HepG2 (cell line): ENCODE data around the gene EBP. TPM values are rescaled to one million over a fixed set of nuclear protein-coding genes. Genes with fewer than 3 reads are reported as not detected.

Experiments used
- GABPB1 ChIP-seq: IDR thresholded peaks from 2 replicates; pipeline ENCODE4 v1.6.1; 2016; ENCODE audit warnings: mild to moderate bottlenecking, missing genetic modification reagents, moderate library complexity, missing compliant biosample characterization
- IKZF4 ChIP-seq: sonication (generic); formaldehyde crosslinking; IDR thresholded peaks from 2 replicates; pipeline ENCODE4 v1.5.1; 2020; ENCODE audit warnings: borderline replicate concordance, mild to moderate bottlenecking, low read depth, missing genetic modification reagents; ENCODE audit errors: not compliant biosample characterization
- U2AF2 ChIP-seq: fragments of 200-400 bp; formaldehyde crosslinking; IDR thresholded peaks from 2 replicates; pipeline ENCODE4 v1.6.1; 2017; ENCODE audit warnings: low read depth, mild to moderate bottlenecking, low read length
- ZNF282 ChIP-seq: fragments of 450-650 bp; IDR thresholded peaks from 2 replicates; pipeline ENCODE4 v1.6.1; 2018; ENCODE audit not compliant: partially characterized antibody
- polyA plus RNA-seq, 8 experiments: library from polyadenylated mRNA; depleted of rRNA in 3 of 8; stranded (reverse) in 7 of 8; unstranded in 1 of 8; fragments of >200 nt; fragmentation: Illumina TruSeq in 4 of 8; extraction: Trizol in 4 of 8; gene quantifications; 2 replicates each; pipeline versions ENCODE4 v1.2.1 to v1.2.3, GENCODE V29; 2011 to 2016; ENCODE audit warnings: low read depth in 4 of 8, missing spikeins in 1 of 8, mixed read lengths in 1 of 8; ENCODE audit not compliant: insufficient read depth in 1 of 8
- total RNA-seq, 5 experiments: library from RNA; depleted of rRNA; stranded (reverse); fragments of >200 nt; fragmentation: Illumina TruSeq; extraction: Trizol; gene quantifications; 2 replicates each; pipeline ENCODE4 v1.2.3, GENCODE V29; 2016; ENCODE audit warnings: low read depth in 1 of 5
- TF ChIP-seq, protein P1 (sequence below): sonication (generic); formaldehyde crosslinking; IDR thresholded peaks from one replicate; pipeline ENCODE4 v1.5.1; 2020; ENCODE audit warnings: mild to moderate bottlenecking, missing genetic modification reagents; ENCODE audit errors: not compliant biosample characterization
- TF ChIP-seq, protein P2 (sequence below): sonication (generic); formaldehyde crosslinking; IDR thresholded peaks from 2 replicates; pipeline ENCODE4 v1.5.0; 2020; ENCODE audit warnings: mild to moderate bottlenecking, missing genetic modification reagents, borderline replicate concordance
- TF ChIP-seq, protein P3 (sequence below): sonication (generic); formaldehyde crosslinking; IDR thresholded peaks from 2 replicates; pipeline ENCODE4 v1.4.0; 2020; ENCODE audit warnings: low read depth, missing genetic modification reagents

The EBP gene
- total and polyA plus RNA-seq, 2 of the 13 experiments (the other 11 are each of a cell fraction or from before 2014, with no cell fraction given): 106 to 260 TPM

DNA sequence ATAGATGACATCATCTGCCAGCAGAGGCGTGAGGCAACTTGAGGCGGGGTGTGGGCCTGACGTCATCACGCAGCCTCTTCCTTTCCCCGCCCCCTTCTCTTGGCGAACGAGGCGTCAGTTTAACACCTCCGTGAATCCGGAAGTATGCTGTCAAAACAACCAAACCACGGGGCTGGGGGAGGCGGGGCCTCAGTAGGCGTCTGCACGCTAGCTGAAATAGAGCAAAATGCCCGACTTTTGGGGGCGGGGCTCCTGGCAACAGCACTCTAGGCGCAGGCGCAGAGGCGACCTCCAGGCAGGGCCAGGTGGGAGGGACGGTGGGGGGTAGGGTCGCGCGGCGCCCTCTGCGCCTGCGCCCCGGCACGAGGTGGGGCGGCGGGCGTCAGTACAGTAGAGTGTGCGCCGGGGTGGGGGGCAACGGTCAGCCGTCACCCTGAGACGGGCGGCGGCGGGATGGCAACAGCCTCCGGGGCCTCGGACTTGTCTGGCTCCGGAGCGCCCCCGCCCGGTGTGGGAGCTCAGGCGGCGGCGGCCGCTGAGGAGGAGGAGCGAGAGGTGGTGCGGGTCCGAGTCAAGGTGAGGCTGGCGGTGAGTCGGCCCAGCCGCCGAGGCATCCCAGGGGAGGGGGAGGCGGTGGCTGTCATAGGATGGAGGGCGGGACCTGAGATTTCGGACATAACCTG, 17.9 kb downstream of the EBP start, which contains the start of gene TBC1D25 (continued):
- TF ChIP-seq, protein P1, sequence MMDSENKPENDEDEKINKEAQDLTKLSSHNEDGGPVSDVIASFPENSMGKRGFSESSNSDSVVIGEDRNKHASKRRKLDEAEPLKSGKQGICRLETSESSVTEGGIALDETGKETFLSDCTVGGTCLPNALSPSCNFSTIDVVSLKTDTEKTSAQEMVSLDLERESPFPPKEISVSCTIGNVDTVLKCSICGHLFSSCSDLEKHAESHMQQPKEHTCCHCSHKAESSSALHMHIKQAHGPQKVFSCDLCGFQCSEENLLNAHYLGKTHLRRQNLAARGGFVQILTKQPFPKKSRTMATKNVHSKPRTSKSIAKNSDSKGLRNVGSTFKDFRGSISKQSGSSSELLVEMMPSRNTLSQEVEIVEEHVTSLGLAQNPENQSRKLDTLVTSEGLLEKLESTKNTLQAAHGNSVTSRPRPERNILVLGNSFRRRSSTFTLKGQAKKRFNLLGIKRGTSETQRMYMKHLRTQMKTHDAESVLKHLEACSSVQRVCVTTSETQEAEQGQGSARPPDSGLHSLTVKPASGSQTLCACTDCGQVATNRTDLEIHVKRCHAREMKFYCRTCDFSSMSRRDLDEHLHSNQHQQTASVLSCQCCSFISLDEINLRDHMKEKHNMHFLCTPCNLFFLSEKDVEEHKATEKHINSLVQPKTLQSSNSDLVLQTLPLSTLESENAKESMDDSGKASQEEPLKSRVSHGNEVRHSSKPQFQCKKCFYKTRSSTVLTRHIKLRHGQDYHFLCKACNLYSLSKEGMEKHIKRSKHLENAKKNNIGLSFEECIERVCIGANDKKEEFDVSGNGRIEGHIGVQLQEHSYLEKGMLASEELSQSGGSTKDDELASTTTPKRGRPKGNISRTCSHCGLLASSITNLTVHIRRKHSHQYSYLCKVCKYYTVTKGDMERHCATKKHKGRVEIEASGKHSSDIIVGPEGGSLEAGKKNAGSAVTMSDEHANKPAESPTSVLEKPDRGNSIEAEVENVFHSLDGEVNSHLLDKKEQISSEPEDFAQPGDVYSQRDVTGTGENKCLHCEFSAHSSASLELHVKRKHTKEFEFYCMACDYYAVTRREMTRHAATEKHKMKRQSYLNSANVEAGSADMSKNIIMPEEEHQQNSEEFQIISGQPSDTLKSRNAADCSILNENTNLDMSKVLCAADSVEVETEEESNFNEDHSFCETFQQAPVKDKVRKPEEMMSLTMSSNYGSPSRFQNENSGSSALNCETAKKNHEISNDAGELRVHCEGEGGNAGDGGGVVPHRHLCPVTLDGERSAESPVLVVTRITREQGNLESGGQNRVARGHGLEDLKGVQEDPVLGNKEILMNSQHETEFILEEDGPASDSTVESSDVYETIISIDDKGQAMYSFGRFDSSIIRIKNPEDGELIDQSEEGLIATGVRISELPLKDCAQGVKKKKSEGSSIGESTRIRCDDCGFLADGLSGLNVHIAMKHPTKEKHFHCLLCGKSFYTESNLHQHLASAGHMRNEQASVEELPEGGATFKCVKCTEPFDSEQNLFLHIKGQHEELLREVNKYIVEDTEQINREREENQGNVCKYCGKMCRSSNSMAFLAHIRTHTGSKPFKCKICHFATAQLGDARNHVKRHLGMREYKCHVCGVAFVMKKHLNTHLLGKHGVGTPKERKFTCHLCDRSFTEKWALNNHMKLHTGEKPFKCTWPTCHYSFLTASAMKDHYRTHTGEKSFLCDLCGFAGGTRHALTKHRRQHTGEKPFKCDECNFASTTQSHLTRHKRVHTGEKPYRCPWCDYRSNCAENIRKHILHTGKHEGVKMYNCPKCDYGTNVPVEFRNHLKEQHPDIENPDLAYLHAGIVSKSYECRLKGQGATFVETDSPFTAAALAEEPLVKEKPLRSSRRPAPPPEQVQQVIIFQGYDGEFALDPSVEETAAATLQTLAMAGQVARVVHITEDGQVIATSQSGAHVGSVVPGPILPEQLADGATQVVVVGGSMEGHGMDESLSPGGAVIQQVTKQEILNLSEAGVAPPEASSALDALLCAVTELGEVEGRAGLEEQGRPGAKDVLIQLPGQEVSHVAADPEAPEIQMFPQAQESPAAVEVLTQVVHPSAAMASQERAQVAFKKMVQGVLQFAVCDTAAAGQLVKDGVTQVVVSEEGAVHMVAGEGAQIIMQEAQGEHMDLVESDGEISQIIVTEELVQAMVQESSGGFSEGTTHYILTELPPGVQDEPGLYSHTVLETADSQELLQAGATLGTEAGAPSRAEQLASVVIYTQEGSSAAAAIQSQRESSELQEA: no peak
- no peak for TF ChIP-seq ZNF282
- TF ChIP-seq, protein P2, sequence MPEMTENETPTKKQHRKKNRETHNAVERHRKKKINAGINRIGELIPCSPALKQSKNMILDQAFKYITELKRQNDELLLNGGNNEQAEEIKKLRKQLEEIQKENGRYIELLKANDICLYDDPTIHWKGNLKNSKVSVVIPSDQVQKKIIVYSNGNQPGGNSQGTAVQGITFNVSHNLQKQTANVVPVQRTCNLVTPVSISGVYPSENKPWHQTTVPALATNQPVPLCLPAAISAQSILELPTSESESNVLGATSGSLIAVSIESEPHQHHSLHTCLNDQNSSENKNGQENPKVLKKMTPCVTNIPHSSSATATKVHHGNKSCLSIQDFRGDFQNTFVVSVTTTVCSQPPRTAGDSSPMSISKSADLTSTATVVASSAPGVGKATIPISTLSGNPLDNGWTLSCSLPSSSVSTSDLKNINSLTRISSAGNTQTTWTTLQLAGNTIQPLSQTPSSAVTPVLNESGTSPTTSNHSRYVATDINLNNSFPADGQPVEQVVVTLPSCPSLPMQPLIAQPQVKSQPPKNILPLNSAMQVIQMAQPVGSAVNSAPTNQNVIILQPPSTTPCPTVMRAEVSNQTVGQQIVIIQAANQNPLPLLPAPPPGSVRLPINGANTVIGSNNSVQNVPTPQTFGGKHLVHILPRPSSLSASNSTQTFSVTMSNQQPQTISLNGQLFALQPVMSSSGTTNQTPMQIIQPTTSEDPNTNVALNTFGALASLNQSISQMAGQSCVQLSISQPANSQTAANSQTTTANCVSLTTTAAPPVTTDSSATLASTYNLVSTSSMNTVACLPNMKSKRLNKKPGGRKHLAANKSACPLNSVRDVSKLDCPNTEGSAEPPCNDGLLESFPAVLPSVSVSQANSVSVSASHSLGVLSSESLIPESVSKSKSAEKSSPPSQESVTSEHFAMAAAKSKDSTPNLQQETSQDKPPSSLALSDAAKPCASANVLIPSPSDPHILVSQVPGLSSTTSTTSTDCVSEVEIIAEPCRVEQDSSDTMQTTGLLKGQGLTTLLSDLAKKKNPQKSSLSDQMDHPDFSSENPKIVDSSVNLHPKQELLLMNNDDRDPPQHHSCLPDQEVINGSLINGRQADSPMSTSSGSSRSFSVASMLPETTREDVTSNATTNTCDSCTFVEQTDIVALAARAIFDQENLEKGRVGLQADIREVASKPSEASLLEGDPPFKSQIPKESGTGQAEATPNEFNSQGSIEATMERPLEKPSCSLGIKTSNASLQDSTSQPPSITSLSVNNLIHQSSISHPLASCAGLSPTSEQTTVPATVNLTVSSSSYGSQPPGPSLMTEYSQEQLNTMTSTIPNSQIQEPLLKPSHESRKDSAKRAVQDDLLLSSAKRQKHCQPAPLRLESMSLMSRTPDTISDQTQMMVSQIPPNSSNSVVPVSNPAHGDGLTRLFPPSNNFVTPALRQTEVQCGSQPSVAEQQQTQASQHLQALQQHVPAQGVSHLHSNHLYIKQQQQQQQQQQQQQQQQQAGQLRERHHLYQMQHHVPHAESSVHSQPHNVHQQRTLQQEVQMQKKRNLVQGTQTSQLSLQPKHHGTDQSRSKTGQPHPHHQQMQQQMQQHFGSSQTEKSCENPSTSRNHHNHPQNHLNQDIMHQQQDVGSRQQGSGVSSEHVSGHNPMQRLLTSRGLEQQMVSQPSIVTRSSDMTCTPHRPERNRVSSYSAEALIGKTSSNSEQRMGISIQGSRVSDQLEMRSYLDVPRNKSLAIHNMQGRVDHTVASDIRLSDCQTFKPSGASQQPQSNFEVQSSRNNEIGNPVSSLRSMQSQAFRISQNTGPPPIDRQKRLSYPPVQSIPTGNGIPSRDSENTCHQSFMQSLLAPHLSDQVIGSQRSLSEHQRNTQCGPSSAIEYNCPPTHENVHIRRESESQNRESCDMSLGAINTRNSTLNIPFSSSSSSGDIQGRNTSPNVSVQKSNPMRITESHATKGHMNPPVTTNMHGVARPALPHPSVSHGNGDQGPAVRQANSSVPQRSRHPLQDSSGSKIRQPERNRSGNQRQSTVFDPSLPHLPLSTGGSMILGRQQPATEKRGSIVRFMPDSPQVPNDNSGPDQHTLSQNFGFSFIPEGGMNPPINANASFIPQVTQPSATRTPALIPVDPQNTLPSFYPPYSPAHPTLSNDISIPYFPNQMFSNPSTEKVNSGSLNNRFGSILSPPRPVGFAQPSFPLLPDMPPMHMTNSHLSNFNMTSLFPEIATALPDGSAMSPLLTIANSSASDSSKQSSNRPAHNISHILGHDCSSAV (CRISPR knock-in tag): 0 out of 2 replicates have a peak, but pooled peaks have one; percentile 70
- peak; percentile 54; the same call in 1 of the 2 replicates for TF ChIP-seq GABPB1 (CRISPR knock-in tag)
- TF ChIP-seq U2AF2: no peak
- TF ChIP-seq, protein P3, sequence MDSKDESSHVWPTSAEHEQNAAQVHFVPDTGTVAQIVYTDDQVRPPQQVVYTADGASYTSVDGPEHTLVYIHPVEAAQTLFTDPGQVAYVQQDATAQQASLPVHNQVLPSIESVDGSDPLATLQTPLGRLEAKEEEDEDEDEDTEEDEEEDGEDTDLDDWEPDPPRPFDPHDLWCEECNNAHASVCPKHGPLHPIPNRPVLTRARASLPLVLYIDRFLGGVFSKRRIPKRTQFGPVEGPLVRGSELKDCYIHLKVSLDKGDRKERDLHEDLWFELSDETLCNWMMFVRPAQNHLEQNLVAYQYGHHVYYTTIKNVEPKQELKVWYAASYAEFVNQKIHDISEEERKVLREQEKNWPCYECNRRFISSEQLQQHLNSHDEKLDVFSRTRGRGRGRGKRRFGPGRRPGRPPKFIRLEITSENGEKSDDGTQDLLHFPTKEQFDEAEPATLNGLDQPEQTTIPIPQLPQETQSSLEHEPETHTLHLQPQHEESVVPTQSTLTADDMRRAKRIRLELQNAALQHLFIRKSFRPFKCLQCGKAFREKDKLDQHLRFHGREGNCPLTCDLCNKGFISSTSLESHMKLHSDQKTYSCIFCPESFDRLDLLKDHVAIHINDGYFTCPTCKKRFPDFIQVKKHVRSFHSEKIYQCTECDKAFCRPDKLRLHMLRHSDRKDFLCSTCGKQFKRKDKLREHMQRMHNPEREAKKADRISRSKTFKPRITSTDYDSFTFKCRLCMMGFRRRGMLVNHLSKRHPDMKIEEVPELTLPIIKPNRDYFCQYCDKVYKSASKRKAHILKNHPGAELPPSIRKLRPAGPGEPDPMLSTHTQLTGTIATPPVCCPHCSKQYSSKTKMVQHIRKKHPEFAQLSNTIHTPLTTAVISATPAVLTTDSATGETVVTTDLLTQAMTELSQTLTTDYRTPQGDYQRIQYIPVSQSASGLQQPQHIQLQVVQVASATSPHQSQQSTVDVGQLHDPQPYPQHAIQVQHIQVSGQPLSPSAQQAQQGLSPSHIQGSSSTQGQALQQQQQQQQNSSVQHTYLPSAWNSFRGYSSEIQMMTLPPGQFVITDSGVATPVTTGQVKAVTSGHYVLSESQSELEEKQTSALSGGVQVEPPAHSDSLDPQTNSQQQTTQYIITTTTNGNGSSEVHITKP: no peak
- no peak for TF ChIP-seq IKZF4 (CRISPR knock-in tag)
